ENCODE results near the gene SEMA4F.

GRCh38 chr2:74721316-74721715 lies 67.3 kb downstream of the SEMA4F start:
- TF ChIP-seq GATA2 (IDR thresholded peaks at IDR 0.05; ENCODE audit: low read depth, low read length), result no peak
- TF ChIP-seq GATA3 (IDR thresholded peaks at IDR 0.05; ENCODE audit: low read depth, low read length), result no peak
